SH-SY5Y (cell line): ENCODE data around the gene FBXL14.

Experiments
- GATA2 ChIP-seq: IDR thresholded peaks from 2 replicates; pipeline ENCODE4 v1.6.1; 2011; ENCODE audit warnings: mild to moderate bottlenecking, low read depth, low read length
- GATA3 ChIP-seq: IDR thresholded peaks from 2 replicates; pipeline ENCODE4 v1.6.1; 2011; ENCODE audit warnings: low read depth, mild to moderate bottlenecking, low read length, moderate library complexity

DNA sequence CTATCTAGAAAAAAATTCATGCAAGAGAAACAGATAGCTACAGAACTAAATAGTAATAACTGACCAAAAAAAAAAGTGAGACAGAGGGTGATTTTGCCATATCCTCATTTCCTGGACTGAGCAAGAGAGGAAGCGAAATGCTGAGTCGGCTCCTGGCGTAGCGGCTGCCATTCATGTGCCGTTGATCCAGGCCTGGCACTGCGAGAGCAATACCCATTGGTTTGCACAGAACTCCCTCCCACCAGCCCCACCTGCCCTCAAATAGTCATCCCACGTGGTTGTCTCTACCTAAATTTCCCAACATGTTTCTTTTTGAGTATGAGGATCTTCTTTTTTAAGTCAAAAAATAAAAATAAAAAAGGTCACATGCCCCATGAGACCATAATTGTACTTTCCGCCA lies 25.2 kb upstream of the FBXL14 start:
- TF ChIP-seq GATA2: no peak
- no peak for TF ChIP-seq GATA3
